ENCODE results near the gene TSPAN14. TPM values are rescaled to one million over a fixed set of nuclear protein-coding genes. Genes with fewer than 3 reads are reported as not detected.

TSPAN14 gene
- total RNA-seq, 6 donors from 2014 or later, result 52.1 to 157 (median 111) TPM

DNA sequence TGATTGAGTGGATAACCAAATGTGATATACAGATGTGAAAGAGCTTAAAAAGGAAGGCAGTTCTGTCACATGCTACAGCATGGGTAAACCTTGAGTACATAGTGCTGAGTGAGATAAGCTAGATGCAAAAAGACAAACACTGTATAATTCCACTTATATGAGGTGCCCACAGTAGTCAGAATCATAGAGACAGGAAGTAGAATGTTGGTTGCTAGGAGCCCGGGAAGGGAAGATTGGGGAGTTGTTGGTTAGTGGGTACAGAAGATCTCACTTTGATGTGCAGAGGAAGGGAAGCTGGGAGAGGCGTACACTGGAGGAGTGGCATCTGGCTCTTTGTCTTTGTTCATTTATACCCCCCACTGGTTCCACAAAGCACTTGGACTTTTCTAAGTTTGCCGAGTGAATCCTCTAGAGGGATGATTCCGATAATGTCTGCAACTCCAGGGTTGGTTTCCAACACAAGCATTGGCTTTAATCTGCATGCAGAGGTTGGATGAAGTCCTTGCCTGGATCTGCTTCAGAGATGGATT, 39.5 kb downstream of the TSPAN14 start:
- Histone ChIP-seq H3K27ac (peak overlapping the region; percentile 64 to 92 (median 70)), H3K27me3 (no peaks in the 10 kb centered on the region), H3K36me3 (peaks cover 6 to 49% (median 24%) of the 10 kb centered on the region in 4 donors), H3K9me3 (no peaks in the 10 kb centered on the region), H3K4me1 (peaks cover 94 to 100% (median 98%) of the 10 kb centered on the region in 4 donors), H3K4me3 (no peak overlapping the region)
- 18 to 45% methylated on average over 4 of the region's 4 CpGs for WGBS, 2 donors
- ATAC-seq (ENCODE audit: low FRiP score in 2 of 2) (peak in 1 of 2 donors; percentile 64), DNase-seq (no peak)
- TF ChIP-seq, protein P1, sequence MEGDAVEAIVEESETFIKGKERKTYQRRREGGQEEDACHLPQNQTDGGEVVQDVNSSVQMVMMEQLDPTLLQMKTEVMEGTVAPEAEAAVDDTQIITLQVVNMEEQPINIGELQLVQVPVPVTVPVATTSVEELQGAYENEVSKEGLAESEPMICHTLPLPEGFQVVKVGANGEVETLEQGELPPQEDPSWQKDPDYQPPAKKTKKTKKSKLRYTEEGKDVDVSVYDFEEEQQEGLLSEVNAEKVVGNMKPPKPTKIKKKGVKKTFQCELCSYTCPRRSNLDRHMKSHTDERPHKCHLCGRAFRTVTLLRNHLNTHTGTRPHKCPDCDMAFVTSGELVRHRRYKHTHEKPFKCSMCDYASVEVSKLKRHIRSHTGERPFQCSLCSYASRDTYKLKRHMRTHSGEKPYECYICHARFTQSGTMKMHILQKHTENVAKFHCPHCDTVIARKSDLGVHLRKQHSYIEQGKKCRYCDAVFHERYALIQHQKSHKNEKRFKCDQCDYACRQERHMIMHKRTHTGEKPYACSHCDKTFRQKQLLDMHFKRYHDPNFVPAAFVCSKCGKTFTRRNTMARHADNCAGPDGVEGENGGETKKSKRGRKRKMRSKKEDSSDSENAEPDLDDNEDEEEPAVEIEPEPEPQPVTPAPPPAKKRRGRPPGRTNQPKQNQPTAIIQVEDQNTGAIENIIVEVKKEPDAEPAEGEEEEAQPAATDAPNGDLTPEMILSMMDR (IDR thresholded peaks at IDR 0.05), result no peak
- peak in 1 of 4 donors; percentile 8 for TF ChIP-seq POLR2A (IDR thresholded peaks at IDR 0.05)

DNA sequence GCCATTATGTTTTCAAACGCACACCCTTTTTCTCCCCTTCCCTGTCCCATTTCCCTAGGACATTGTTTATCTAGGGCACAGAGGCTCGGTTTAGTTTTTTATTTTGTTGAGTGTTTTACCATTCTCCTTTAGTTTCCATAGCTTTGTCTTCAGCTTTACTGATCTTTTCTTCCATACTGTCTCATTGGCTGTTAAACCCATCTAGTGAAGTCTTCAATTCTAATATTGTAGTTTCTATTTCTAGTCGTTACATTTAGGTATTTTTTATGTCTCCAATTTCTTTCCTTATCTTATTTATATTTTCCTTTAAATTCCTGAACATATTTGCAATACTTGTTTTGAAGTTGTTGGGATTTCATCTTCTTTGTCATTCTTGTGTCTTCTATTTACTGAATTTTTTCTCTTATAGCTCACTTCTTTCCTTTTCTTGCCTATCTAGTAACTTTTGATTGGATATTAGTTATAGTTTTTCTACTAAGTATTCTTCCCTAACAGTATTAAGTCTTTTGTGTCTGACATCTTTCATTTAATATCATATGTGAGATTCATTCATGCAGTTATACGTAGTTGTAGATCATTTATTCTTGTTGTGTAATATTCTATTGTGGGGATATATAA, 42.6 kb downstream of the TSPAN14 start:
- no peaks in the 10 kb centered on the region for H3K27me3 ChIP-seq
- no peak for DNase-seq
- H3K27ac ChIP-seq, result peak overlapping the region; percentile 87 to 92 (median 90)
- TF ChIP-seq EP300 (IDR thresholded peaks at IDR 0.05) (no peak), POLR2A (IDR thresholded peaks at IDR 0.05) (no peak), POLR2AphosphoS5 (IDR thresholded peaks at IDR 0.05) (no peak)
- TF ChIP-seq, protein P1 (IDR thresholded peaks at IDR 0.05), result no peak
- no peak for ATAC-seq (ENCODE audit: low FRiP score in 2 of 2)
- H3K9me3 ChIP-seq, result no peaks in the 10 kb centered on the region
- 87 to 91% methylated on average over 4 of the region's 4 CpGs for WGBS, 2 donors
- peaks cover 97 to 100% (median 97%) of the 10 kb centered on the region in 4 donors for H3K4me1 ChIP-seq
- no peak overlapping the region for H3K4me3 ChIP-seq
- peaks cover 0 to 19% (median under 1%) of the 10 kb centered on the region in 4 donors for H3K36me3 ChIP-seq

DNA sequence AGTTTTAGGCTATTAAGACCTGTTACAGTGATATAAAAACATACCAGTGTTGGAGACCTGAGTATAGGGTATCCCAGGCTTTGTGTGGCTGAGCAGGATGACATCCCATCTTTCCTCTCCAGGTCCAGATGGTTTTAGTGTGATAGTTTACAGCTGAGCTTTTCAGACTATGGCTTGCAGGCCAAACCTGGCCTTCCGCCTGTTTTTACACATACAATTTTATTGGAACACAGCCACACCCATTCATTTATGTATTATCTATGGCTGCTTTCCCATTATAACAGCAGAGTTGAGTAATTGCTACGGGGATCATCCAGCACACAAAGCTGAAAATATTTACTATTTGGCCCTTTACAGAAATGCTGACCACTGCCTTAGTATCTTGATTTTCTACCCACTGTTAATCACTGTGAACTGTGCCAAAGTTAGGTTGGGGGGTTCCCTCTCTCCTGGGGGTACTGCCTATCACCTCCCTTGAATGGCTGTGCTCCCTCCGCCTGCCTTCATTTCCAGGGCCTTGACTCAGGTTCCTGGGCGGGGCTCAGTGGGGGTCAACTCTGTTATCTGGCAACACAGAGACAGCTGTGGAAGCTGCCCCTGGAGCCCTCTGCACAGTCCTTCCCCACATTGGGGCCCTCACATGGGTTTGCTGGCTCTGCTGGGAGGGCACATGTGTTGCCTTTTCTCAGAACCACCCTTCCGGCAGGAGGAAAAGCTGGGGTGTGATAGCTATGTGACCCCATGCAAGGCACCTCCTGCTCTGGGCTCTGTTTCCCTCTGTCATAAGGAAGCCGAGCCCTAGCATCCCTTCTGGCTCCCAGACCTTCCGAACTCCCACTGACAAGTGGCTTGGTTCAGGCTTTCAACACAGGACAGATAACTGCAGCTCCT, 43.3 kb downstream of the TSPAN14 start:
- peak overlapping the region; percentile 87 to 92 (median 90) for H3K27ac ChIP-seq
- H3K27me3 ChIP-seq, result no peaks in the 10 kb centered on the region
- 36 to 43% methylated on average over 4 to 7 of the region's 7 CpGs for WGBS, 2 donors
- no peak overlapping the region for H3K4me3 ChIP-seq
- peak; percentile 73 to 81 for TF ChIP-seq POLR2AphosphoS5 (IDR thresholded peaks at IDR 0.05)
- TF ChIP-seq, protein P1 (IDR thresholded peaks at IDR 0.05), result no peak
- TF ChIP-seq POLR2A (IDR thresholded peaks at IDR 0.05), result peak in 1 of 4 donors; percentile 48
- TF ChIP-seq EP300 (IDR thresholded peaks at IDR 0.05), result peak in 2 of 4 donors; percentile 10 to 57
- H3K36me3 ChIP-seq, result peaks cover 0 to 18% (median 0%) of the 10 kb centered on the region in 4 donors
- DNase-seq, result peak in 1 of 2 donors; percentile 67
- peak; percentile 26 to 61 for ATAC-seq (ENCODE audit: low FRiP score in 2 of 2)
- peaks cover 97 to 100% (median 98%) of the 10 kb centered on the region in 4 donors for H3K4me1 ChIP-seq
- H3K9me3 ChIP-seq, result no peaks in the 10 kb centered on the region

DNA sequence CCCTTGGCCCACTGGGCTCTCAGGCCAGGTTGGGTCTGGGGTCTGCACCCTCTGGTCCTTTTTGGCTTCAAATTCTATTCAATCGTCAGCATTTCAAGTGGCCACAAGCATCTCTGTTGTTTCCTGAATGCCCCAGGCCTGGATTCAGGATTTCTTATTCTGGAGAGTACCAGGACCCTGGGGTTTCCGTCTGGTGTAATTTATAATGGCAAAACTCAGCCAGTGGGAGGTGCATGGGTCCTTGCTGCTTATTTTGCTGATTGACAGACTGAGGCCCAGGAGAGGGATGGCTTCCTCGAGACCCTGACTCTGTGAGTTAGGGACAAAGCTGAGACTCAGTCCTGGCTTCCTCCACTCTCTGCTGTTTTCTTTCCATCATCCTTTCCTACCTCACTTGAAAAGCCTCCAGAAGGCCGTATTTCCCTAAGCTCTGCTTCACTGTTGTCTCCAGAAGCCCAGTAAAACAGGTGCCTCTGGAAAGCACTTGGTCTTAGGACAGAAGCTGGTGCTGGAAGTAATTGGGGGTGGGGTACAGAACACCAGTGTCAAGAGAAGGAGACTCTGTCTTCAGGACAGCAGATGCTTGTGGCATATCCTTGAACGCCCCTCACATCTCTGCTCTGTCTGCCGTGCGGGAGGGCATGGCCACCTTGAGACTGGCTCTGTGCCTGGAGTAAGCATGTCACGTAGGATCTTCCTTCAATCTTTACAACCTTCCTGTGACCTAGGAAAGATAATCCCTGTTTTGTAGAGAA, 44.1 kb downstream of the TSPAN14 start:
- H3K4me3 ChIP-seq, result no peak overlapping the region
- H3K9me3 ChIP-seq, result no peaks in the 10 kb centered on the region
- no peaks in the 10 kb centered on the region for H3K27me3 ChIP-seq
- DNase-seq, result no peak
- H3K27ac ChIP-seq, result peak overlapping the region; percentile 87 to 92 (median 90)
- TF ChIP-seq, protein P1 (IDR thresholded peaks at IDR 0.05), result no peak
- no peak for TF ChIP-seq POLR2A (IDR thresholded peaks at IDR 0.05)
- no peak for TF ChIP-seq POLR2AphosphoS5 (IDR thresholded peaks at IDR 0.05)
- TF ChIP-seq EP300 (IDR thresholded peaks at IDR 0.05), result no peak
- WGBS, 2 donors, result 25 to 46% methylated on average over 7 to 8 of the region's 8 CpGs
- peak in 1 of 2 donors; percentile 4 for ATAC-seq (ENCODE audit: low FRiP score in 2 of 2)
- H3K4me1 ChIP-seq, result peaks cover 97 to 100% (median 98%) of the 10 kb centered on the region in 4 donors
- peaks cover 0 to 14% (median 0%) of the 10 kb centered on the region in 4 donors for H3K36me3 ChIP-seq
